Measurements from ENCODE around the gene POM121L2. TPM values are rescaled to one million over a fixed set of nuclear protein-coding genes. Genes with fewer than 3 reads are reported as not detected.
A peak's percentile ranks its signal among the peaks of the same experiment; 100 is the strongest.

POM121L2 gene
- total RNA-seq, result not detected

DNA sequence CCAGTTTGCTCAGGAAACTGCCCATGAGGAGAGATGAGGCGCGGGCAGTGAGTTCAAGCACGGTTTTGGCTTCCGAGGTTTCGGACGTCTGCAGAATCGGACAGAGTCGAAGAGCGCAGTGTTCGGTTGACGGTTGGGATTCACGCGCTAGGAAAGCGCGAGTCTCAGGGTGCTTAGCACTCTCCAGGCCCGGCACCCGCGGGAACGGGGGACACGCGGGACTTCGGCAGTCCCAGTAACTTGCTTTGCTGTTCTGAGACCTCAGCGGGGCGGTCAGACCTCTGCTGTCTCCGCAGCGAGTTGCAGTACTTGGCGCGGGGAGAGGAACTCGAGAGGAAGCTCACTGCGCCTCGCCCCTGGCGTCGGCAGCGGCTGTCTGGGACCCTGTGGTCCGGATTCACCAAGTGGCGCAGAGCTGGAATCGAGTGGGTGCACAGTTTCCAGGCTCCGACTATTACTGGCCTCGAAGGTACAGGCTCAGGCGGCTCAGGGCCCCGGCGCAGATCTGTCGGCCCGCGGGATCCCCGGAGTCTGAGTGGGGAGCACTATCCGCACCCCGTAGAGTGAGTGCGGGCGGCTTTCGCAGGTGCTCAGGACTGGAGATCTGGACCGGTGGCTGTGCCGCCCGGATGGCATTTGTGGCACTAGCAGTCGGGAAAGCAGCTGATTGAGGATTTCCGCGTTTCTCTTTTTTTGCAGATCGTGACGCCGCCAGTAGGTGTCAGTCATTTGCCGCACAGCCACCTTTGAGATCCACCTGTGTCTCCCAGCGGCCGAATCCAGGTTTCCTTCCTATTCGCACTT, at the start of gene POM121L2:
POM121L2 (minus strand) TSS at position 128 of the 804 bp plus-strand sequence; CDS start at position 25, 103 bp downstream.
- DNase-seq (ENCODE audit: low spot score), result peak; percentile 24
- TF ChIP-seq, protein P1, sequence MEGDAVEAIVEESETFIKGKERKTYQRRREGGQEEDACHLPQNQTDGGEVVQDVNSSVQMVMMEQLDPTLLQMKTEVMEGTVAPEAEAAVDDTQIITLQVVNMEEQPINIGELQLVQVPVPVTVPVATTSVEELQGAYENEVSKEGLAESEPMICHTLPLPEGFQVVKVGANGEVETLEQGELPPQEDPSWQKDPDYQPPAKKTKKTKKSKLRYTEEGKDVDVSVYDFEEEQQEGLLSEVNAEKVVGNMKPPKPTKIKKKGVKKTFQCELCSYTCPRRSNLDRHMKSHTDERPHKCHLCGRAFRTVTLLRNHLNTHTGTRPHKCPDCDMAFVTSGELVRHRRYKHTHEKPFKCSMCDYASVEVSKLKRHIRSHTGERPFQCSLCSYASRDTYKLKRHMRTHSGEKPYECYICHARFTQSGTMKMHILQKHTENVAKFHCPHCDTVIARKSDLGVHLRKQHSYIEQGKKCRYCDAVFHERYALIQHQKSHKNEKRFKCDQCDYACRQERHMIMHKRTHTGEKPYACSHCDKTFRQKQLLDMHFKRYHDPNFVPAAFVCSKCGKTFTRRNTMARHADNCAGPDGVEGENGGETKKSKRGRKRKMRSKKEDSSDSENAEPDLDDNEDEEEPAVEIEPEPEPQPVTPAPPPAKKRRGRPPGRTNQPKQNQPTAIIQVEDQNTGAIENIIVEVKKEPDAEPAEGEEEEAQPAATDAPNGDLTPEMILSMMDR (IDR thresholded peaks at IDR 0.05), result no peak

DNA sequence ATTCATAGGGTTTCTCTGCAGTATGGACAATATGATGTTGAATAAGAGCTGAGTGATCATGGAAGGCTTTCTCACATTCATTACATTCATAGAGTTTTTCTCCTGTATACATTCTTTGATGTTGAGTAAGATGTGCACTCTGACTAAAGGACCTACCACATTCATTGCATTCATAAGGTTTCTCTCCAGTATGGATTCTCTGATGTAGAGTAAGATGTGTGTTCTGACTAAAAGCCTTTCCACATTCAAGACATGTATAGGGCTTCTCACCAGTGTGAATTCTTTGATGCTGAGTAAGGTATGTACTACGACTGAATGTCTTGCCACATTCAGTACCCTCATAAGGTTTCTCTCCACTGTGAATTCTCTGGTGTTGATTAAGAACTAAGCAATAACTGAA, 47.2 kb upstream of the POM121L2 start:
- DNase-seq (ENCODE audit: low spot score), result no peak
- ATAC-seq (ENCODE audit: low FRiP score), result no peak

More for the DNA sequence above, at the start of gene POM121L2:
- ATAC-seq (ENCODE audit: low FRiP score), result peak; percentile 64

DNA sequence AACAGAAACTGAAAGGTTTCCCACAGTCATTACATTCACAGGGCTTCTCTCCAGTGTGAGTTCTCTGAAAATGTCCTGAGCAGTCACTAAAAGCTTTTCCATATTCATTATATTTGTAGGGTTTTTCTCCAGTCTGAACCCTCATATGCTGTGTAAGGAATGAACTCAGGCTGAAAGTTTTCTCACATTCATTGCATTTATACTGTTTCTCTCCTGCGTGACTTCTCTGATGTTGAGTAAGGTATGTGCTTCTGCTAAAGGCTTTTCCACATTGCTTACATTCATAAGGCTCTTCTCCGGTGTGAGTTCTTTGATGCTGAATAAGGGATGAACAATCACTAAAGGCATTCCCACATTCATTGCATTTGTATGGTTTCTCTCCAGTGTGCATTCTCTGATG, 46.7 kb upstream of the POM121L2 start:
- TF ChIP-seq, protein P1 (IDR thresholded peaks at IDR 0.05), result no peak
- no peak for DNase-seq (ENCODE audit: low spot score)
- ATAC-seq (ENCODE audit: low FRiP score), result no peak

More for the DNA sequence above, 47.2 kb upstream of the POM121L2 start:
- TF ChIP-seq, protein P1 (IDR thresholded peaks at IDR 0.05), result no peak

DNA sequence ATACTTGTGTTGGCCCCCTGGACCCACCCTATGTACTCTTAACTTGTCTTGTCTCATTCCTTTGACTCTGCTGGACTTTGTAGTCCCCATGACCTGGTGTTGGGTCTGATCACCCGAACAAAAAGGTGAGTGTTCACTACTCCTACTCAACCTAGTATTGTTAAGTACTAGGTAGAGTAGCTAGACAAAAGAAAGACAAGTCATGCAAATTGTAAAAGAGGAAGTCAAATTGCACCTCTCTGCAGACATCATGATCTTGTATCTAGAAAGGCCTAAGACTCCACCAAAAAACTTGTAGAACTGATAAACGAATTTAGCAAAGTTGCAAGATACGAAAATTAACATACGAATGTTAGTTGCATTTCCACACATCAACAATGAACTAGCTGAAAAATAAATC, 40.8 kb upstream of the POM121L2 start:
- ATAC-seq (ENCODE audit: low FRiP score), result no peak
- TF ChIP-seq, protein P1 (IDR thresholded peaks at IDR 0.05), result no peak
- no peak for DNase-seq (ENCODE audit: low spot score)

DNA sequence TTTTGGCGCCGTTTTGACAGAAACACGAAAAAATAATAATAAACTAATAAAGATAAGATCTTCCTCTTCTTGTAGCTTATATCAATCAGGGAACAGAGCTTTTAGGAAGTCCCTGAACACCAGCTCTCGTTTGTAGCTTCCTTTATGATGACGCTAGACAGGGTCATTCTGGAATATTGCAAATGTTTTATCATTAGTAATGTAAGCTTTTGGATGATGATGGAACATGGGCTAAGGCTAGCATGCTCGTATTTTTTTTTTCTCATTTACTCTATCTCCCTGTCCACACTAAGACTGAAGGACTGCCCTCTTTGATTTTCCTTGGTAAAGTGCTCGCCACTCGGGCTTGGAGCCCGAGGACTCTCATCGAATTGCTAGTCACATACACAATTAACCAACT, 22.1 kb upstream of the POM121L2 start:
- no peak for ATAC-seq (ENCODE audit: low FRiP score)
- TF ChIP-seq, protein P1 (IDR thresholded peaks at IDR 0.05), result no peak
- DNase-seq (ENCODE audit: low spot score), result no peak

DNA sequence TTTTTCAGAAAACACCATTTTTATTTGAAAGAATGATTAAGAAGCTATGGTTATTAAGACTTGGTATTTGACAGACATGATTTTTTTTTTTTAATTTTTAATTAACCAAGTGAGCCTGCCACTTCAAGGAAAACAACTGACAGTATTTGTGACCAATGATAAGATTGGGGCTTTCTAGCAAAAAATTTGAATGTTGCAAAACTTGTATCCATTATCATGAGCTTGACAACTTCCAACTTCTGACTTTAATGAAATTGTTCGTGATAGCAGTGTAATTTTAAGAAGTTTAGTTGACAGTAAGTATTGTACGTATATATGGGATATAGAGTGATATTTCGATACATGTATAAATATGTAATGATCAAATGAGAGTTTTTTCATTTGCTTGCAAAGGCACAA, 21.6 kb upstream of the POM121L2 start:
- DNase-seq (ENCODE audit: low spot score), result no peak
- TF ChIP-seq, protein P1 (IDR thresholded peaks at IDR 0.05), result no peak
- ATAC-seq (ENCODE audit: low FRiP score), result no peak

Data from omental fat pad (tissue), 4 donors.